ENCODE data around the gene TMCC3.

The TMCC3 gene

GRCh38 chr12:94544355-94544754 is 106.0 kb downstream of the TMCC3 start:
- DNase-seq (ENCODE audit: low read depth), result no peak
- TF ChIP-seq CTCF (conservative IDR thresholded peaks at IDR 0.05; ENCODE audit: control insufficient read depth, insufficient read depth, low read depth, low read length), result no peak

GRCh38 chr12:94538318-94538717 is 112.0 kb downstream of the TMCC3 start:
- H3K4me3 ChIP-seq (ENCODE audit: control insufficient read depth, low read depth, low read length), result no peak overlapping the region
- TF ChIP-seq CTCF (conservative IDR thresholded peaks at IDR 0.05; ENCODE audit: control insufficient read depth, insufficient read depth, low read depth, low read length), result no peak
- no peak for DNase-seq (ENCODE audit: low read depth)

More at GRCh38 chr12:94544355-94544754, 106.0 kb downstream of the TMCC3 start:
- no peak overlapping the region for H3K4me3 ChIP-seq (ENCODE audit: control insufficient read depth, low read depth, low read length)

- no peak overlapping the region for H3K4me3 ChIP-seq (ENCODE audit: control insufficient read depth, low read depth, low read length)
- no peak for TF ChIP-seq CTCF (conservative IDR thresholded peaks at IDR 0.05; ENCODE audit: control insufficient read depth, insufficient read depth, low read depth, low read length)
- DNase-seq (ENCODE audit: low read depth), result no peak
Observed at GRCh38 chr12:94536040-94536965, 114.1 kb downstream of the TMCC3 start.

GRCh38 chr12:94535510-94535921 is 114.8 kb downstream of the TMCC3 start:
- DNase-seq (ENCODE audit: low read depth), result no peak
- no peak for TF ChIP-seq CTCF (conservative IDR thresholded peaks at IDR 0.05; ENCODE audit: control insufficient read depth, insufficient read depth, low read depth, low read length)
- no peak overlapping the region for H3K4me3 ChIP-seq (ENCODE audit: control insufficient read depth, low read depth, low read length)

GRCh38 chr12:94534774-94535509 is 115.4 kb downstream of the TMCC3 start:
- DNase-seq (ENCODE audit: low read depth), result no peak
- no peak for TF ChIP-seq CTCF (conservative IDR thresholded peaks at IDR 0.05; ENCODE audit: control insufficient read depth, insufficient read depth, low read depth, low read length)
- H3K4me3 ChIP-seq (ENCODE audit: control insufficient read depth, low read depth, low read length), result no peak overlapping the region

- TF ChIP-seq CTCF (conservative IDR thresholded peaks at IDR 0.05; ENCODE audit: control insufficient read depth, insufficient read depth, low read depth, low read length), result no peak
Observed at GRCh38 chr12:94534278-94534677, 116.1 kb downstream of the TMCC3 start.

More at GRCh38 chr12:94534278-94534677, 116.1 kb downstream of the TMCC3 start:
- no peak overlapping the region for H3K4me3 ChIP-seq (ENCODE audit: control insufficient read depth, low read depth, low read length)
- no peak for DNase-seq (ENCODE audit: low read depth)
